H9 (cell line): Measurements from ENCODE around the gene PRR29. TPM values are rescaled to one million over a fixed set of nuclear protein-coding genes. Genes with fewer than 3 reads are reported as not detected.

Experiments
- DNase-seq: peaks from one replicate; pipeline ENCODE4 v3.0.0-alpha.2; 2017
- H2AFZ ChIP-seq: one replicate; pipeline ENCODE4 v1.6.1; 2013; ENCODE audit warnings: mild to moderate bottlenecking, low read length, control low read depth, moderate library complexity
- H2AK5ac ChIP-seq: 2 replicates; pipeline ENCODE4 v1.6.1; 2013; ENCODE audit warnings: low read length, control low read depth, mixed read lengths; ENCODE audit not compliant: insufficient read length
- H2BK120ac ChIP-seq: one replicate; pipeline ENCODE4 v1.6.1; 2013; ENCODE audit warnings: low read depth, mild to moderate bottlenecking, low read length, control low read depth, inconsistent platforms; ENCODE audit not compliant: poor library complexity, severe bottlenecking
- H2BK12ac ChIP-seq: 2 replicates; pipeline ENCODE4 v1.6.1; 2013; ENCODE audit warnings: low read length, control low read depth, mixed read lengths, low read depth; ENCODE audit not compliant: insufficient read length
- H2BK15ac ChIP-seq: 2 replicates; pipeline ENCODE4 v1.6.1; 2013; ENCODE audit warnings: low read depth, low read length, control low read depth
- H2BK20ac ChIP-seq: one replicate; pipeline ENCODE4 v1.6.1; 2013; ENCODE audit warnings: low read depth, mild to moderate bottlenecking, low read length, control low read depth, inconsistent platforms; ENCODE audit not compliant: poor library complexity, severe bottlenecking
- H2BK5ac ChIP-seq: 2 replicates; pipeline ENCODE4 v1.6.1; 2013; ENCODE audit warnings: low read length, control low read depth, mixed read lengths; ENCODE audit not compliant: insufficient read length
- H3K14ac ChIP-seq: 2 replicates; pipeline ENCODE4 v1.6.1; 2013; ENCODE audit warnings: low read length, control low read depth; ENCODE audit not compliant: insufficient read depth
- H3K18ac ChIP-seq: 2 replicates; pipeline ENCODE4 v1.6.1; 2013; ENCODE audit warnings: low read depth, mild to moderate bottlenecking, mixed read lengths, low read length, control low read depth; ENCODE audit not compliant: insufficient read length
- H3K23ac ChIP-seq: 2 replicates; pipeline ENCODE4 v1.6.1; 2013; ENCODE audit warnings: low read length, control low read depth, mixed read lengths, low read depth; ENCODE audit not compliant: insufficient read length
- H3K23me2 ChIP-seq: 2 replicates; pipeline ENCODE4 v1.6.1; 2013; ENCODE audit warnings: low read depth, mild to moderate bottlenecking, mixed read lengths, low read length, control low read depth; ENCODE audit not compliant: insufficient read length, poor library complexity, severe bottlenecking
- H3K27ac ChIP-seq: 2 replicates; pipeline ENCODE4 v1.5.1; 2013; ENCODE audit warnings: low read length, control low read depth, mixed read lengths, low read depth; ENCODE audit not compliant: insufficient read length
- H3K27me3 ChIP-seq: 2 replicates; pipeline ENCODE4 v1.6.1; 2013; ENCODE audit warnings: low read length, control low read depth, inconsistent platforms; ENCODE audit not compliant: insufficient read depth
- H3K4ac ChIP-seq: 2 replicates; pipeline ENCODE4 v1.6.1; 2013; ENCODE audit warnings: low read depth, mild to moderate bottlenecking, control low read depth, inconsistent platforms, low read length, moderate library complexity
- H3K4me1 ChIP-seq: 2 replicates; pipeline ENCODE4 v1.6.1; 2013; ENCODE audit warnings: low read length, control low read depth, inconsistent platforms; ENCODE audit not compliant: insufficient read depth
- H3K4me2 ChIP-seq: 2 replicates; pipeline ENCODE4 v1.6.1; 2013; ENCODE audit warnings: low read length, control low read depth, mixed read lengths; ENCODE audit not compliant: insufficient read length, insufficient read depth
- H3K56ac ChIP-seq: 2 replicates; pipeline ENCODE4 v1.6.1; 2013; ENCODE audit warnings: low read depth, mild to moderate bottlenecking, mixed read lengths, low read length, control low read depth; ENCODE audit not compliant: insufficient read length
- H3K79me1 ChIP-seq: 2 replicates; pipeline ENCODE4 v1.6.1; 2013; ENCODE audit warnings: low read depth, mild to moderate bottlenecking, moderate library complexity, low read length, control low read depth, inconsistent platforms; ENCODE audit not compliant: insufficient read depth, poor library complexity, severe bottlenecking
- H3K79me2 ChIP-seq: 2 replicates; pipeline ENCODE4 v1.6.1; 2013; ENCODE audit warnings: low read length, control low read depth, inconsistent platforms; ENCODE audit not compliant: insufficient read depth
- H3K9ac ChIP-seq: 2 replicates; pipeline ENCODE4 v1.6.1; 2013; ENCODE audit warnings: low read length, control low read depth, mixed read lengths; ENCODE audit not compliant: insufficient read length; ENCODE audit errors: extremely low read depth
- H3K9me3 ChIP-seq: one replicate; pipeline ENCODE4 v1.6.1; 2013; ENCODE audit warnings: low read depth, low read length, inconsistent platforms; ENCODE audit not compliant: control insufficient read depth
- H3T11ph ChIP-seq: one replicate; pipeline ENCODE4 v1.6.1; 2013; ENCODE audit warnings: mild to moderate bottlenecking, low read length, control low read depth, inconsistent platforms
- H4K20me1 ChIP-seq: one replicate; pipeline ENCODE4 v1.6.1; 2013; ENCODE audit not compliant: control insufficient read depth, insufficient read length, insufficient read depth
- H4K5ac ChIP-seq: 2 replicates; pipeline ENCODE4 v1.6.1; 2013; ENCODE audit warnings: low read depth, mild to moderate bottlenecking, mixed read lengths, low read length, control low read depth; ENCODE audit not compliant: insufficient read length
- H4K8ac ChIP-seq: replicated peaks from 2 replicates; pipeline ENCODE4 v1.6.1; 2013; ENCODE audit warnings: low read length, control low read depth, mixed read lengths, low read depth; ENCODE audit not compliant: insufficient read length
- H4K91ac ChIP-seq: 2 replicates; pipeline ENCODE4 v1.6.1; 2013; ENCODE audit warnings: low read depth, mild to moderate bottlenecking, moderate library complexity, mixed read lengths, low read length, control low read depth; ENCODE audit not compliant: insufficient read length
- H3K27ac Mint-ChIP-seq, 3 experiments: 2 replicates in 2 of 3; 3 replicates in 1 of 3; pipeline ENCODE4 v1.8.0; 2020 to 2021; ENCODE audit warnings: mixed read lengths in 3 of 3, mild to moderate bottlenecking in 1 of 3, moderate library complexity in 1 of 3
- H3K27me3 Mint-ChIP-seq: 2 replicates; pipeline ENCODE4 v1.8.0; 2021; ENCODE audit warnings: low read depth, mild to moderate bottlenecking, moderate library complexity, mixed read lengths
- H3K36me3 Mint-ChIP-seq, 3 experiments: 2 replicates in 2 of 3; 3 replicates in 1 of 3; pipeline ENCODE4 v1.8.0; 2020 to 2021; ENCODE audit warnings: low read depth in 3 of 3, mixed read lengths in 3 of 3; ENCODE audit not compliant: insufficient read depth in 1 of 3
- H3K4me1 Mint-ChIP-seq, 2 experiments: 2 replicates each; pipeline ENCODE4 v1.8.0; 2020; ENCODE audit warnings: mixed read lengths in 2 of 2
- H3K4me3 Mint-ChIP-seq, 2 experiments: 2 replicates in 1 of 2; 3 replicates in 1 of 2; pipeline ENCODE4 v1.8.0; 2020 to 2021; ENCODE audit warnings: mild to moderate bottlenecking in 2 of 2, mixed read lengths in 2 of 2, moderate library complexity in 1 of 2
- H3K9me3 Mint-ChIP-seq, 2 experiments: 2 replicates in 1 of 2; 3 replicates in 1 of 2; pipeline ENCODE4 v1.8.0; 2020; ENCODE audit warnings: mild to moderate bottlenecking in 2 of 2, mixed read lengths in 2 of 2, moderate library complexity in 1 of 2
- CTCF ChIP-seq: fragments of 200-600 bp; sonication (generic); conservative IDR thresholded peaks from 3 replicates; pipeline ENCODE4 v1.8.0; 2021; ENCODE audit warnings: antibody characterized with exemption, mild to moderate bottlenecking
- WGBS: extraction: QIAGEN DNeasy Blood & Tissue Kit; methylation state at CpG from one replicate; pipeline ENCODE4 v1.1.7; 2013; ENCODE audit warnings: missing lambda C conversion rate, low lambda C conversion rate, mixed read lengths; ENCODE audit not compliant: insufficient read length; ENCODE audit errors: extremely low coverage; 5-methylcytosine and 5-hydroxymethylcytosine counted together
- total RNA-seq: library from RNA; stranded (reverse); gene quantifications from 2 replicates; pipeline ENCODE4 v1.2.1, GENCODE V29; 2021

The PRR29 gene
- total RNA-seq, 1 experiment from 2014 or later: 0.87 TPM

- peak overlapping the region; percentile 54 for H3K9ac ChIP-seq
- H3K27ac Mint-ChIP-seq: peak overlapping the region; percentile 77 to 92 (median 79); a peak in 5 of 7 replicates
- peaks cover 7% of the 10 kb centered on the region for H3K23me2 ChIP-seq
- no peak overlapping the region for H2BK5ac ChIP-seq
- H2AFZ ChIP-seq: no peak overlapping the region
- H3K36me3 Mint-ChIP-seq: peaks cover 0 to 7% (median 4%) of the 10 kb centered on the region in 3 experiments; a peak in 3 of 7 replicates
- TF ChIP-seq CTCF: no peak
- H3K4me1 ChIP-seq: no peaks in the 10 kb centered on the region
- H3K79me1 ChIP-seq: no peaks in the 10 kb centered on the region
- peak overlapping the region; percentile 80 for H3K4me2 ChIP-seq
- 0 out of 2 replicates have a peak overlapping the region, but pooled peaks have one; percentile 1 for H3K14ac ChIP-seq
- H2BK20ac ChIP-seq: no peak overlapping the region
- no peaks in the 10 kb centered on the region for H3K27me3 ChIP-seq
- no peak overlapping the region for H2BK12ac ChIP-seq
- peak; percentile 100 for DNase-seq
- no peak overlapping the region for H4K5ac ChIP-seq
- H4K8ac ChIP-seq: no peak overlapping the region
- peaks cover 21 to 26% of the 10 kb centered on the region in 2 experiments for H3K4me1 Mint-ChIP-seq
- H3K27ac ChIP-seq: no peak overlapping the region
- H3K27me3 Mint-ChIP-seq: peaks cover 4% of the 10 kb centered on the region
- no peak overlapping the region for H2BK120ac ChIP-seq
- H3K9me3 ChIP-seq: no peaks in the 10 kb centered on the region
- no peak overlapping the region for H3K56ac ChIP-seq
- H3K18ac ChIP-seq: peak overlapping the region; percentile 59
- no peaks in the 10 kb centered on the region for H3K79me2 ChIP-seq
- H3T11ph ChIP-seq: no peak overlapping the region
- H3K4me3 Mint-ChIP-seq: peak overlapping the region; percentile 73 to 82
- H4K91ac ChIP-seq: no peak overlapping the region
- no peaks in the 10 kb centered on the region; a peak in 1 of 5 replicates for H3K9me3 Mint-ChIP-seq
- no peaks in the 10 kb centered on the region for H4K20me1 ChIP-seq
- H2BK15ac ChIP-seq: no peak overlapping the region
- no peak overlapping the region for H2AK5ac ChIP-seq
- H3K23ac ChIP-seq: no peak overlapping the region
- no peak overlapping the region for H3K4ac ChIP-seq
- WGBS: no CpG with 5 or more reads among the region's 37 CpGs
Measured at GRCh38 chr17:63961355-63962212, 36.6 kb upstream of the PRR29 start.
